Measurements from ENCODE around the gene RBM34.

The RBM34 gene

DNA sequence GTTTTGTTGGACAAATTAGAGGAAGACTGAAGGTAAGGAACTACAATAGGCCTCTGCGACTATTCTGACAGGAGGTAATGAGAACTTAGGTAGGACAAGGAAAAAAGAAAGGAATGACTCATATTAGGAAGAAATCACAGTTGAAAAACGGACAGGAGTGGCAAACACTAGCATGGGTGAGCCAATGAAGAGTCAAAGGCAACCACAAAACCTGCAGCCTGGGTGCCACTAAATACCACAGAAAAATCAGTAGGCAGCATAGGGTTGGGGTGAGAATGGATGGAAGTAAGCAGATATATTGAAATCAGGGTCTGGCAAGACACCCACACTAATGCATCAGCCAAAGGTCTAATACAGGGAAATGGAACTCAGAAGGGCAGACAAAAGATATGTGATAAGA, 10.0 kb downstream of the RBM34 start:
- no peak for DNase-seq

DNA sequence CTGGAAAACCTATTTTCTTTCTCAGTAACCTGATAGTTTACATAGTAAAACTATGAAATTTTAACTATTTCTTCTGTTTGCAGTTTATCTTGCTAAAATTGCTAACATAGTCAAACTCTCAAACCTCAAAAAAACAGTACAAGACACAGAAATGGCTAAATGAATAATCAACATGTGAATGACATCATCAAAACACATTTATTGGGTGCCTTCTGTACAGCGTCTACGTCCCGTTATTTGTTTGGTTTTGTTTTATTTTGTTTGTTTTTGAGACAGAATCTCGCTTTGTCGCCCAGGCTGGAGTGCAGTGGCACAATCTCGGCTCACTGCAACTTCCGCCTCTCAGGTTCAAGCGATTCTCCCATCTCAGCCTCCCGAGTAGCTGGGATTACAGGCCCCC, 11.2 kb downstream of the RBM34 start:
- DNase-seq = no peak

GRCh38 chr1:235147269-235147668, 13.8 kb downstream of the RBM34 start:
- DNase-seq = no peak

DNA sequence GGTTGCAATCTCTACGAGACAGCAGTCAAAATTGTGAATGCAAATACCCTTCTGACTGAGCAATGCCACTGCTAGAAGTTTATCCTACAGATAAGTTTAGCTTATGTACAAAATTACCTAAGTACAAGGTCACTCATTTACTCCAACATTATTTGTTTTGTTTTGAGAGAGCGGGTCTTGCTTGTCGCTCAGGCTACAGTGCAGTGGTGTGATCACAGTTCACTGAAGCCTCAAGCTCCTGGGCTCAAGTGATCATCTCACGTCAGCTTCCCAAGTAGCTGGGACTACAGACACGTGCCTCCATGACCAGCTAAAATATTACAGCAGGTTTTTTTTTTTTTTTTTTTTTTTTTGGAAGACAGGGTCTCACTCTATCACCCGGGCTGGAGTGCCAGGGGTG, 15.4 kb downstream of the RBM34 start:
- DNase-seq = no peak

GRCh38 chr1:235142991-235143390, 18.1 kb downstream of the RBM34 start:
- DNase-seq = no peak

- no peak for DNase-seq
Measured at GRCh38 chr1:235139315-235139714, 21.7 kb downstream of the RBM34 start.

- DNase-seq = no peak
Measured at GRCh38 chr1:235138821-235139220, 22.2 kb downstream of the RBM34 start.

DNA sequence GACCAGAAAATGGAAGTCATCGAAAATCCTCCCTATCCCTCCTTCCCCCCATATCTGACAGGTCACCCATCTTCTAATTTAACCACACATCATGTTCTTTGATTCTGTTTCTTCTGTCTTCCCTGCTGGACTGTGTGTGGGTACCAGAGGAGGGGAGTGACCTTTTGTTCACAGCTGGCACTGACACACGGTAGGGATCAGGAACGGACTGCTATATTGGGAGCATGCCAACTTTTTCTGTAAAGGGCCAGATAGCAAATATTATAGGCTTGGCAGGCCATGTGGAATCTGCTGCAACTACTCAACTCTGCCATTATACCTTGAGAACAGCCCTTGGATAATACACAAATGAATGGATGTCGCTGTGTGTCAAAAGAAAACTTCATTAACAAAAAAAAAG, 24.9 kb downstream of the RBM34 start:
- no peak for DNase-seq

DNA sequence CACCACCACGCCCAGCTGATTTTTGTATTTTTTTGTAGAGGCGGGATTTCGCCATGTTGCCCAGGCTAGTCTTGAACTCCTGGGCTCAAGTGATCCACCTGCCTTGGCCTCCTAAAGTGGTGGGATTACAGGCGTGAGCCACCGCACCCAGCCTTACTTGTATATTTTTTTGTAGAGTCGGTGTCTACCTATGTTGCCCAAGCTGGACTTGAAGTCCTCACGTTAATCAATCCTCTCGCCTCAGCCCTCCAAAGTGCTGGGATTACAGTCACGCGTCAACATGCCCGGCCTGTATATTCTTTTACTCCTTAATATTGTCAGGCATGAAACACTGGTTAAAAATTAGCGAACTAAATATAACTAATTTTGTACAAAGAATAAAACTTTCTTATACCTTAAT, 26.9 kb downstream of the RBM34 start:
- DNase-seq = no peak

DNA sequence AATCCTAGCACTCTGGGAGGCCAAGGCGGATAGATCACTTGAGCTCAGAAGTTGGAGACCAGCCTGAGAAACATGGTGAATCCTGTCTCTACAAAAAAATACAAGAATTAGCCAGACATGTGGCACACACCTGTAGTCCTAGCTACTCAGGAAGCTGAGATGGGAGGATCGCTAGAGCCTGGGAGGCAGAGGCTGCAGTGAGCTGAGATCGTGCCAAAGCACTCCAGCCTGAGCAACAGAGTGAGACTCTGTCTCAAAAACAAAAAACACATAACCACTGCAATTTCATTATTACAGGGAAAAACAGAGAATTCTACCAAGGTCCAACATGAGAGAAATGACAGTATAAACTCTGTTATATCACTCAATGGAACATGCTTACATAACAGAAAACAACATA, 28.0 kb downstream of the RBM34 start:
- DNase-seq = no peak

DNA sequence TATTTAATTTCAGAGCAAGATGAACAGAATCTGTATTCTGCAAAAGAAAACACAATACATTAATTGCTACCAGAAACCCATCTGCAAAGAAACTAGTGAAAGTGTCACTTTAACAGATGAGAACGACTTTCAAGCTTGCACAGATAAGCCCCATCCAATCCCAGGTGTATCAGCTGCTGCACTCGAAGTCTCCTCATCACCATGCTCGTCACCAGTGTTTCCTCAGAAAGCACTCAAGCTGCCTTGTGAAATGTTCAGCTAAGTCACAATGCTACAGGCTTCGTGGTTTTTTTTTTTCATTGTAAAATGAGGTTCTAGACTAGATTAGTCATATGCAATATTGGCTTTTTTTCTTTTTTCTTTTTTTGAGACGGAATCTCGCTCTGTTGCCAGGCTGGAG, 29.1 kb downstream of the RBM34 start:
- DNase-seq = no peak

DNA sequence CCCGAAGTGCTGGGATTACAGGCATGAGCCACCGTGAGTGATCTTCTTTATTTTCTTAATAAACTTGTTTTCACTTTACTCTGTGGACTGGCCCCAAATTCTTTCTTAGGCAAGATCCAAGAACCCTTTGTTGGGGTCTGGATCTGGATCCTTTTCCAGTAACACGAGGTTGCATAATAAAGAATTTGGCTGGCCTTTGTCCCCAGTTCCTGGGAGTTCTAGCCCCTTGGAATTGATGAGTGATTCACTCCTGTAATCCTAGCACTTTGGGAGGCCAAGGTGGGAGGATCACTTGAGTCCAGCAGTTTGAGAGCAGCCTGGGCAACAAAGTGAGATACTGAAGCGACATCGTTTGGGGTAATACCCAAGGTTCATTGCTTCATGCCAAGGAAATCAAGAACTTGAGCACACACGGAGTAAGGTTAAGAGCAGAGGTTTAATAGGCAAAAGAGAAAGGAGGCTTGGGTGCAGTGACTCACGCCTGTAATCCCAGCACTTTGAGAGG, 30.2 kb downstream of the RBM34 start:
- no peak for DNase-seq

DNA sequence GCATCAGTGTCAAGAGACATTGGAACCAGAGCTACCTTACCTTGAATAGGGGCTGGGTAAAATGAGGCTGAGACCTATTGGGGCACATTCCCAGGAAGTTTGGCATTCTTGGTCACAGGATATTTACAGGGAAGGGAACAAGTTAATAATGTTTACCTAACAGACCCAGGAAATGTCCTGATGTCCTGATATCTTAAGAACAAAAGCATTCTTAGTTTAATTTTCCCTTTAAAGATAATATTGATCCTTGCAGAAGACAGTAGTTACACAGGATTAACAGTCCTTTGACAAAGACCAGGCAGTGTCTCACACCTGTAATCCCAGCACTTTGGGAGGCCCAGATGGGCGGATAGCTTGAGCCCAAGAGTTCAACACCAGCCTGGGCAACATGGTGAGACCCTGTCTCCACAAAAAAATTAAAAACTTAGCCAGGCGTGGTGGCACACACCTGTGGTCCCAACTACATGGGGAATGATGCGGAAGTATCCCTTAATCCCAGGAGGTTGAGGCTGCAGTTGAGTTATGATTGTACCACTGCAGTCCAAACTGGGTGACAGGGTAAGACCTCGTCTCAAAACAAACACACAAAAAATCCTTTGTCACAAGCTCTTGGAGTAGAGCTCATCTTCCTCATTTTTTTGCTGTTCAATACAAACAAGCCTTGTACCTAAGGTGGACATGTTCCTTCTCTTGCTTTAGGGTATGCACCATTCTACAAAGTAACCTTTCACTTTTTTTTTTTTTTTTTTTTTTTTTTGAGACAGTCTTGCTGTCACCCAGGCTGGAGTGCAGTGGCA, 31.1 kb downstream of the RBM34 start:
- no peak for DNase-seq

DNA sequence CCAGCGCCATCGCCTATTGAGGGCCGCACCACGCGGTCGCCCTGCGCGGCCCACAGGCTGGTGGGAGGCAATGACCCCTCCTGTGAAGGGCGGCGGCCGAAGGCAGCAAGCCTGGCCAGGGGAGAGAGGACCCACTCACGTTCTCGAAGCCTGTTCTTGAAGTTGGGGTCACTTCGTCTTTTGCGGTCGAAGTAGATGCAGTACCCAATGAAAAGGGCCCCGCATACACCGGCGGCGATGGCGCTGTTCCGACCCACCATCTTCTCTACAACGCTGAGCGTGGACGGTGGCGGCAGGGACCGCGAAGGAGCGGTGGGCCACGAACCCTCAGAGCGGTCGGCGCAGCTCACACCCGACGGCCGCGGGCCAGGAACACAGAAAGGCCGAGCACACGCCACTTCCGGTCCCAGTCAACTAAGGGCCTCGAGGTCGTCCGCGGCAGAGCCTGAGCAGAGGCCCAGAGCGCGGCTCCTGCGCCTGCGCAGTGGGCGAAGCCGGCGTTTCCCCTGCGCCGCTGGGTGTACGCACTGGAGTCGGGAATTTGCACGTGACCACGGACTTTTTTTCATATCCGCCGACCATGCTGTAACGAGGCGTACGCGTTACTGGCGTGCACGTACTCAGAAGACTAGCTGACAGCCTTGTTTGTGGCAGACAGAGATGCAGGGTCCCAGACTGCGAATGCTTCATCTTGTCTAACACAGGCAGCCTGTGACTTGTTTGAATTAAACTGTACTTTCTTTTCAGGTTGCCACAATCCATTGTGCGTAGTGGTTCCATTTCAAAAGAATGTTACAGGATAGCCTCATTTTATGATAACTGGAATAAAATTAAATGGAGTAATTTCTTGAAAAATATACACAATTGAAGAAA, 32.4 kb downstream of the RBM34 start, which contains the start of gene TOMM20:
TOMM20 (minus strand) TSS at position 382 of the 873 bp plus-strand sequence; CDS start at position 260, 122 bp downstream.
- DNase-seq = peak; percentile 97 to 98

DNA sequence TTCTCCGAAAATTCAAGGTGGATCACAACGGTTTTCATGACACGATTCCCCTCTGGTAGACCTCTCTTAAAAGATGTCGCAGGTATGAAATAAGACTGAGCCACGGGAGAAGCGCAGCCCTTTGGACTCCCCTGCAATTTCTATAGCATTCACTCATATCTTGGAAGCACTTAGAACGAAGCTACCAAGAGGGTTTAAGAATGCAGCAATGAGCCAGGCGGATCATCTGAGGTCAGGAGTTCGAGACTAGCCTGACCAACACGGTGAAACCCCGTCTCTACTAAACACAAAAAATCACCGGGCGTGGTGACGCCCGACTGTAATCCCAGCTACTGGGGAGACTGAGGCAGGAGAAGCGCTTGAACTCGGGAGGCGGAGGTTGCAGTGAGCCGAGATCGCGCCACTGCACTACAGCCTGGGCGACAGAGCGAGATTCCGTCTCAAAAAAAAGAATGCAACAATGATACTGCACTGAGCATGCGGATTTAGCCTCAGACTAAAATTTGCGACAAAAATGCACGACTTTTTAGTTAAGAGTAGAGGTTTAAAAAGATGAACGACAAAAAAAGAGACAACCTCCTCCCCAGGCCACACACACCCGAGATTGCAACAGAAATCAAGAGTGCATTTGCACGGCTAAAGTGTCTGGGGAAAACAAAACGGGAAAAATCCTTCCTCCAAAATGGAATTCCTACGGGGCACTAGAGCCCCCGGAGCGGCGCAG, 33.2 kb downstream of the RBM34 start:
- DNase-seq = no peak

GRCh38 chr1:235127203-235127602, 33.8 kb downstream of the RBM34 start:
- no peak for DNase-seq

- no peak for DNase-seq
Measured at GRCh38 chr1:235124665-235125064, 36.4 kb downstream of the RBM34 start.

DNA sequence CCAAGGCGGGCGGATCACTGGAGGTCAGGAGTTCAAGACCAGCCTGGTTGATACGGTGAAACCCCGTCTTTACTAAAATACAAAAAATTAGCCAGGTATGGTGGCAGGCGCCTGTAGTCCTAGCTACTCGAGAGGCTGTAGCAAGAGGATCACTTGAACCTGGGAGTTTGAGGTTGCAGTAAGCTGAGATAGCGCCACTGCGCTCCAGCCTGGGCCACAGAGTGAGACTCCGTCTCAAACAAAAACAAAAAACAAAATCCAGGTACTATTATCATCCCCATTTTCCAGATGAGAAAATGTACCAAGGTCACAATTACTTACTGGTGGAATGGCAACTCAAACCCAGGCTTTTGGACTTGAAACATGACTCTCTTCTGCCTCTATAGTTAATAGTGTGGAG, 36.9 kb downstream of the RBM34 start:
- no peak for DNase-seq

- no peak for DNase-seq
Measured at GRCh38 chr1:235122348-235122747, 38.7 kb downstream of the RBM34 start.

DNA sequence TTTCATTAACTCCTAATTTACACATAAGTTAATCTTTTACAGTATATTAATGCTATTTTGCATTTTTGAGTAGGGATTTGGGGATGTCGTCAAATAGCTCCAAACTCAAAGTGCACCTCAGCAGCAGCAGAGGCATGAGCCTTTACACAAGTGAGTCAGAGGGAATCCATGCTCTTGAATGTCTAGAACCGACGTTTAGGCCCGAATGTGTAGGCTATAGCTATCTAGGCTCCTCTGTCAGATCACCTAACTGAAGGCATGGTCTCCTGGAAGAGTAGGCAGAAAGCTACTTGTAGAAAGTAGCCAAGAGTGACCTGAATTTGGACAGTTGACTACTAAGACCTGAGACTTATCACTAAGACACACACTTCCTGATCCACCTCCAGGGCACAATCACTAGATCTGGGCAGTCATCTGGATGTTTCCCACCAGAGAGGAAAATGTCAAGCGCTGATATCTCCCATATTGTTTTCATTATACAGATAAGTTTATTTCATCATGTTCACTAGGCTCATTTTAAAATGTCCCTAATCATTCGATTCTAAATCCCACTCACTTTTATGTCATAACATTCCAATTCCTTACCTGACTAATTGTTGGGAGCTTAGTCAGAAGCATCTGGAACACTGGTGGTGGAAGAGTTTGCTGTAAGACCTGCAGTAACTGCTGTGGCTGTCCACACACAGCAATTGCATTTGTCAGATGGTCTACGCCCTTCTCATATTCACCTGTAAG, 47.7 kb downstream of the RBM34 start:
- no peak for DNase-seq

- no peak for DNase-seq
Measured at GRCh38 chr1:235112297-235113182, 48.5 kb downstream of the RBM34 start.
